ENCODE results near the gene NLRC5.

GRCh38 chr16:57016301-57016700 lies 26.9 kb downstream of the NLRC5 start:
- TF ChIP-seq TARDBP (IDR thresholded peaks at IDR 0.05) (no peak), FOXM1 (IDR thresholded peaks at IDR 0.05; ENCODE audit: borderline replicate concordance) (no peak), SP1 (IDR thresholded peaks at IDR 0.05) (no peak), HDGF (IDR thresholded peaks at IDR 0.05; ENCODE audit: borderline replicate concordance) (no peak), ELF4 (IDR thresholded peaks at IDR 0.05) (no peak), BHLHE40 (IDR thresholded peaks at IDR 0.05; ENCODE audit: borderline replicate concordance) (no peak), FOXA1 (IDR thresholded peaks at IDR 0.05) (no peak), SUZ12 (IDR thresholded peaks at IDR 0.05) (no peak), PKNOX1 (IDR thresholded peaks at IDR 0.05) (no peak), FOXK2 (IDR thresholded peaks at IDR 0.05) (no peak), L3MBTL2 (conservative IDR thresholded peaks at IDR 0.05) (no peak), NFRKB (IDR thresholded peaks at IDR 0.05) (no peak), LEF1 (IDR thresholded peaks at IDR 0.05; ENCODE audit: borderline replicate concordance) (no peak)
